Type B pancreatic cell (in vitro differentiated cells): Measurements from ENCODE around the gene EVC. TPM values are rescaled to one million over a fixed set of nuclear protein-coding genes. Genes with fewer than 3 reads are reported as not detected.
A peak's percentile ranks its signal among the peaks of the same experiment; 100 is the strongest.
"Not testable (repeated sequence)": the region's sequence is repeated elsewhere in the genome, so short reads cannot be mapped to it uniquely, and the experiment has no call there.

Experiments used
- DNase-seq: peaks from one replicate; pipeline ENCODE4 v3.0.0; 2021; ENCODE audit warnings: mixed read lengths; ENCODE audit not compliant: unreplicated experiment; ENCODE audit errors: extremely low spot score
- H3K27ac Mint-ChIP-seq: 2 replicates; pipeline ENCODE4 v1.8.0; 2021; ENCODE audit warnings: mild to moderate bottlenecking, mixed read lengths
- H3K27me3 Mint-ChIP-seq: 2 replicates; pipeline ENCODE4 v1.8.0; 2021; ENCODE audit warnings: mixed read lengths
- H3K36me3 Mint-ChIP-seq: 2 replicates; pipeline ENCODE4 v1.8.0; 2021; ENCODE audit warnings: mixed read lengths
- H3K4me1 Mint-ChIP-seq: one replicate; pipeline ENCODE4 v1.8.0; 2021; ENCODE audit warnings: mixed read lengths; ENCODE audit not compliant: unreplicated experiment
- H3K4me3 Mint-ChIP-seq: 2 replicates; pipeline ENCODE4 v1.8.0; 2021; ENCODE audit warnings: mild to moderate bottlenecking, mixed read lengths
- H3K9me3 Mint-ChIP-seq: 2 replicates; pipeline ENCODE4 v1.8.0; 2021; ENCODE audit warnings: mixed read lengths
- CTCF ChIP-seq: fragments of 200-600 bp; sonication (generic); conservative IDR thresholded peaks from 2 replicates; pipeline ENCODE4 v1.5.0; 2021; ENCODE audit warnings: antibody characterized with exemption, mild to moderate bottlenecking
- total RNA-seq: library from RNA; stranded (reverse); gene quantifications from 2 replicates; pipeline ENCODE4 v1.2.1, GENCODE V29; 2021; ENCODE audit warnings: low replicate concordance

EVC gene
- total RNA-seq, 1 donor from 2014 or later = 29.2 TPM

DNA sequence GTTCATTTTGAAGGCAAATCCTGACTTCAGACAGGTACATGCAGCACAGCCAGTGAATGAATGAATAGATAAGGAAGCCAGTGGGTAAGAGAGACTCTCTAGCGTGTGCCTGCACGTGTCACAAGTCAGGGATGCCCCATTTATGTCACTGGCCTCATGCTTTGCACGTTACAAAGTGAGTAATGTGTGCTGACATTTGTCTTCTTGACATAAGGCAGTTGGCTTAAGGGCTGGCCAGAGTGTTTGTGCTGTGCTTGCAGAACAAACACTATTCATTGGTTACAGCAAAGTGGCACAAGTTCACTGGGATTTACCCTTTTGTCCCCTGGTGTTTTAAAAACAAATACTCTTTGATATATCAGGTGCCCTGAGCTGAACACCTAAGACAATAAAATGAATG lies 125.9 kb downstream of the EVC start:
- no peak for TF ChIP-seq CTCF
- Mint-ChIP-seq H3K4me1 (peaks cover 3% of the 10 kb centered on the region), H3K36me3 (peaks cover 19% of the 10 kb centered on the region), H3K9me3 (no peaks in the 10 kb centered on the region), H3K27ac (peak overlapping the region; percentile 94), H3K4me3 (no peak overlapping the region), H3K27me3 (peaks cover 22% of the 10 kb centered on the region)
- no peak for DNase-seq

GRCh38 chr4:5837483-5837882 lies 126.5 kb downstream of the EVC start:
- not testable (repeated sequence) for H3K4me3 Mint-ChIP-seq, H3K27ac Mint-ChIP-seq, H3K9me3 Mint-ChIP-seq, DNase-seq, H3K4me1 Mint-ChIP-seq
- H3K27me3 Mint-ChIP-seq = peaks cover 24% of the 10 kb centered on the region
- peaks cover 22% of the 10 kb centered on the region for H3K36me3 Mint-ChIP-seq

DNA sequence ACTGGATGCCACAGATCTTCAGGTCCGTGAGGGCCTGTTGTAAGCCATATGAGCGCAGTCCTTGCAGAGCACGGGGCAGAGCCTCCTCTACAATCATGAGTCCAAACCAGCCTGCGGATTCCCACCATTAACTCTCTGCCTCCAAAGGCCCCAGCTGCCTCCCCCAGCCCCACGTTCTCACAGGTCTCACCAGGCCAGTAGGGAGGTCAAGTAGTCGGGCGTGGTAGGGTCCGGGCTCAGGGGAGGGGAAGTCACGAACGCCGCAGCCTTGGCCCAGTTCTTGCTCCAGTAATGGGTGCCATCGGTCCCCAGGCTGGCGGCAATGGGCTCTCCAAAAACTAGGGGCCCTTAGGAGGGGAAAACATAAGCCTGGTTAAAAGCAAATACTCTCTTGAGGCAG lies 128.3 kb downstream of the EVC start:
- DNase-seq = no peak
- no peak for TF ChIP-seq CTCF
- H3K9me3 Mint-ChIP-seq = no peaks in the 10 kb centered on the region
- H3K4me3 Mint-ChIP-seq = no peak overlapping the region
- H3K36me3 Mint-ChIP-seq = peaks cover 17% of the 10 kb centered on the region
- peaks cover 25% of the 10 kb centered on the region for H3K27me3 Mint-ChIP-seq
- H3K4me1 Mint-ChIP-seq = peaks cover 3% of the 10 kb centered on the region
- no peak overlapping the region for H3K27ac Mint-ChIP-seq

DNA sequence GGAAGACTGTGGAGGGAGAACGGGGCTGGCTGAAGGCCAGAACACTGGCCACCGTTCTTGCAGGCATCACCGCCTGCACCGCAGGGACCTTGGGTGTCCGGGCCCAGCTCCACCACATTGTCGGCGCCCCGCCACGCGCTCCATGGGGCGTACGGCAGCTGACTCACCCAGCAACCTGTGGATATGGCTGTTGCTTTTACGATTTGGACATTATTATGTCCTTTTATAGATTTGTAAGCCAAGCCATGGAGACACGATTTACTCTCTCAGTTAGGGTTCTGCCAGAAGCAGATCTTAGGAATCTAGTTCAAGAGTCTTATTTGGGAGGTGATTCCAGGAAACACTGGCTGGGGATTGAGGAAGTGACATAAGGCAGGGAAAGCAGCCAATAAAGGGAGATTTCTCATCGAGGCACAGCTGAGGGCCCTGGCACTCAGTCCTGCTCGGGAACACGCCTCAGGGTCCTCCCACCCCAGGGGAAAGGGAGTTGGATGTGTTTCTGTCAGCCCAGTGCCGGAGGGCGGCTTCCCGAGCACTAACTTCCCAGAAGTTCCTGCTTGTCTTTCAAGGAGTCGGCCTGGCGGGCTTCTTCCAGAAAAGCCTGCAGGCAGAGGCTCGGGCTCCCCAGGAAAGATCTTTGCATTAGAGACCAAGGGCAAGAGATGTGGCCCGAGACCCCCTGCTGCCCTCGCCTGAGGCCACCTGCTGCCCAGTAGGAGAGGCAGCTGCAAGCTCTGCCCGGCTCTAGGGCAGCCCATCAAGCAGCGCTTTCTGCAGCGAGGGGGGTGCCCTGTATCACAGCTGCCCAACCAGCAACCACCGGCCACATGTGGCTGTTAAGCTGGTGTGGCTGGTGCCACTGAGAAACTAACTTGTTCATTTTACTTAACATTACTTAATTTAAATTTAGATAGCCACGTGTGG lies 129.0 kb downstream of the EVC start:
- no peak overlapping the region for H3K27ac Mint-ChIP-seq
- H3K4me1 Mint-ChIP-seq = peaks cover 5% of the 10 kb centered on the region
- H3K27me3 Mint-ChIP-seq = peaks cover 25% of the 10 kb centered on the region
- TF ChIP-seq CTCF = no peak
- H3K9me3 Mint-ChIP-seq = no peaks in the 10 kb centered on the region
- H3K36me3 Mint-ChIP-seq = peaks cover 17% of the 10 kb centered on the region
- DNase-seq = no peak
- H3K4me3 Mint-ChIP-seq = no peak overlapping the region

GRCh38 chr4:5842456-5842855 lies 131.5 kb downstream of the EVC start:
- peaks cover 18% of the 10 kb centered on the region for H3K36me3 Mint-ChIP-seq

More at GRCh38 chr4:5842456-5842855, 131.5 kb downstream of the EVC start:
- H3K27me3 Mint-ChIP-seq = peaks cover 12% of the 10 kb centered on the region
- no peaks in the 10 kb centered on the region for H3K9me3 Mint-ChIP-seq
- no peak overlapping the region for H3K27ac Mint-ChIP-seq
- H3K4me3 Mint-ChIP-seq = no peak overlapping the region
- DNase-seq = no peak
- peaks cover 9% of the 10 kb centered on the region for H3K4me1 Mint-ChIP-seq
- TF ChIP-seq CTCF = no peak
